ENCODE data around the gene MAN1A1. TPM values are rescaled to one million over a fixed set of nuclear protein-coding genes. Genes with fewer than 3 reads are reported as not detected.

Gene MAN1A1
- total RNA-seq, 4 donors from 2014 or later, result 71.7 to 170 (median 128) TPM

- H3K4me3 ChIP-seq (replicated peaks in 1 of 3), result no peak overlapping the region
- 98 to 100% methylated on average over 1 of the region's 1 CpG for WGBS, 2 donors
- DNase-seq, result no peak
- no peaks in the 10 kb centered on the region for H3K4me1 ChIP-seq
- no peak overlapping the region for H3K27ac ChIP-seq
- intact Hi-C loops (cut with DNase I), result no loop called here
- TF ChIP-seq CTCF (IDR thresholded peaks at IDR 0.05), result no peak
- TF ChIP-seq POLR2A (IDR thresholded peaks at IDR 0.05), result no peak
- no peaks in the 10 kb centered on the region for H3K36me3 ChIP-seq
- no peaks in the 10 kb centered on the region for H3K9me3 ChIP-seq
- no peaks in the 10 kb centered on the region for H3K27me3 ChIP-seq
These were observed 69.5 kb downstream of the MAN1A1 start for GRCh38 chr6:119280080-119280479.

GRCh38 chr6:119278625-119279024, 70.9 kb downstream of the MAN1A1 start:
- Histone ChIP-seq H3K9me3 (no peaks in the 10 kb centered on the region), H3K4me1 (no peaks in the 10 kb centered on the region), H3K27ac (no peak overlapping the region), H3K36me3 (no peaks in the 10 kb centered on the region), H3K27me3 (no peaks in the 10 kb centered on the region), H3K4me3 (replicated peaks in 1 of 3) (no peak overlapping the region)
- WGBS, 2 donors, result 90 to 95% methylated on average over 2 of the region's 2 CpGs
- no peak for DNase-seq
- intact Hi-C loops (cut with DNase I), result no loop called here
- no peak for TF ChIP-seq POLR2A (IDR thresholded peaks at IDR 0.05)
- TF ChIP-seq CTCF (IDR thresholded peaks at IDR 0.05), result no peak

GRCh38 chr6:119277052-119277451, 72.5 kb downstream of the MAN1A1 start:
- Histone ChIP-seq H3K27me3 (no peaks in the 10 kb centered on the region), H3K4me3 (replicated peaks in 1 of 3) (no peak overlapping the region), H3K9me3 (no peaks in the 10 kb centered on the region), H3K4me1 (no peaks in the 10 kb centered on the region), H3K36me3 (no peaks in the 10 kb centered on the region), H3K27ac (no peak overlapping the region)
- 82 to 83% methylated on average over 2 of the region's 2 CpGs for WGBS, 2 donors
- intact Hi-C loops (cut with DNase I), result no loop called here
- no peak for DNase-seq
- no peak for TF ChIP-seq CTCF (IDR thresholded peaks at IDR 0.05)
- TF ChIP-seq POLR2A (IDR thresholded peaks at IDR 0.05), result no peak

- 89 to 94% methylated on average over 2 of the region's 2 CpGs for WGBS, 2 donors
- Histone ChIP-seq H3K4me1 (no peaks in the 10 kb centered on the region), H3K27me3 (no peaks in the 10 kb centered on the region), H3K9me3 (no peaks in the 10 kb centered on the region), H3K27ac (no peak overlapping the region), H3K36me3 (no peaks in the 10 kb centered on the region), H3K4me3 (replicated peaks in 1 of 3) (no peak overlapping the region)
- intact Hi-C loops (cut with DNase I), result no loop called here
- no peak for DNase-seq
- no peak for TF ChIP-seq POLR2A (IDR thresholded peaks at IDR 0.05)
- TF ChIP-seq CTCF (IDR thresholded peaks at IDR 0.05), result no peak
These were observed 73.3 kb downstream of the MAN1A1 start for GRCh38 chr6:119276211-119276610.

GRCh38 chr6:119274197-119274595, 75.4 kb downstream of the MAN1A1 start:
- H3K27me3 ChIP-seq, result no peaks in the 10 kb centered on the region
- H3K4me3 ChIP-seq (replicated peaks in 1 of 3), result no peak overlapping the region
- TF ChIP-seq POLR2A (IDR thresholded peaks at IDR 0.05) (no peak), CTCF (IDR thresholded peaks at IDR 0.05) (no peak)
- H3K27ac ChIP-seq, result no peak overlapping the region
- no peaks in the 10 kb centered on the region for H3K9me3 ChIP-seq
- no peaks in the 10 kb centered on the region for H3K36me3 ChIP-seq
- H3K4me1 ChIP-seq, result no peaks in the 10 kb centered on the region
- no peak for DNase-seq
- intact Hi-C loops (cut with DNase I), result no loop called here
- 91 to 94% methylated on average over 2 of the region's 2 CpGs for WGBS, 2 donors

Data from thyroid gland (tissue), 4 donors.